GM19395 (cell line): ENCODE results near the gene TNIK.
"Not testable (repeated sequence)": the region's sequence is repeated elsewhere in the genome, so short reads cannot be mapped to it uniquely, and the experiment has no call there.

ENCODE experiments used
- ATAC-seq: cut with Tn5 transposase; IDR thresholded peaks from one replicate; pipeline ENCODE4 v1.9.1; 2021; ENCODE audit warnings: mild to moderate bottlenecking, moderate library complexity; ENCODE audit not compliant: unreplicated experiment

The TNIK gene

GRCh38 chr3:171366738-171367137 lies 93.5 kb downstream of the TNIK start:
- not testable (repeated sequence) for ATAC-seq

DNA sequence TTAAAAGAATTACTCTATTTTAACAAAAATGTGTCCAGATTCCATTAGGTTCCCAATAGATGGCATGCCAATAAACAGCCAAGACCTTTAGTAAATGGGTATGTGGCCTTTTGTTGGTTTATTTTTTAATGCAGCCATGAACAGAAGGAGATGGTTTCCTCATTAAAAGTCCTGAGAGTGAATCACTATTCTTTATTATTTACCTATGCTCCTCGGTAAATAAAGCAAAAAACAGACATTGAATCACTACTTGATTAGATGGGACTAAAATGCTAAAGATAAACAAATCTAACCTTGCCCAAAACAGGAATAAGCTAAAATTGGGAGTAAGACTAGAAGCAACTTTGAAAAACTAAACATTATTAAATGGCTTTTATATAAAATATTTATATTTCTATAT lies 94.2 kb downstream of the TNIK start:
- no peak for ATAC-seq

GRCh38 chr3:171365489-171365888 lies 94.7 kb downstream of the TNIK start:
- ATAC-seq, result no peak

- ATAC-seq, result no peak
These were observed 95.7 kb downstream of the TNIK start for GRCh38 chr3:171364500-171364899.

GRCh38 chr3:171363202-171363601 lies 97.0 kb downstream of the TNIK start:
- ATAC-seq, result no peak

- no peak for ATAC-seq
These were observed 97.6 kb downstream of the TNIK start for GRCh38 chr3:171362575-171362974.

GRCh38 chr3:171358881-171359198 lies 101.4 kb downstream of the TNIK start:
- ATAC-seq, result no peak

DNA sequence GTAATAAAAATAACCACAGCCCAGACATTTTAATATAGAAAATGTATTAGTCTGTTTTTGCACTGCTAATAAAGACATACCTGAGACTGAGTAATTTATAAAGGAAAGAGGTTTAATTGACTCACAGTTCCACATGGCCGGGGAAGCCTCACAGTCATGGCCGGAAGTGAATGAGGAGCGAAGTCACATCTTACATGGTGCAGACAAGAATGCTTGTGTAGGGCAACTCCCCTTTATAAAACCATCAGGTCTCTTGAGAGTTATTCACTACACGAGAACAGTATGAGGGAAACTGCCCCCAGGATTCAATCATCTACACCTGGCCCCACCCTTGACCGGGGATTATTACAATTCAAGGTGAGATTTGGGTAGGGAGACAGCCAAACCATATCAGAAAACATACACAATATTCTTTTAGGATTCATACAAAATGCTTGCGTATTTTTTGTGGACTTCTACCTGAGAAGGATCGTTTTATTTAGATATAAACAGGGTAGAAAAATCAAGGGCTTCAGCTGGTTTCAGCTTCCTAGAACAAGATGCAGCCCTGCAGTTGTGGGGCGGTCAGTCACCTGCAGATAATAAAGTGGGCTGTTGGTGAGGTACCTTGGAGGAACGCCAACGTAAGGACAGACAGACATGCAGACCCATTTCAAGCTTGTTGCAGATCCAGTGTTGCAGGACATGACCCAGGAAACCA lies 101.9 kb downstream of the TNIK start:
- ATAC-seq, result no peak

DNA sequence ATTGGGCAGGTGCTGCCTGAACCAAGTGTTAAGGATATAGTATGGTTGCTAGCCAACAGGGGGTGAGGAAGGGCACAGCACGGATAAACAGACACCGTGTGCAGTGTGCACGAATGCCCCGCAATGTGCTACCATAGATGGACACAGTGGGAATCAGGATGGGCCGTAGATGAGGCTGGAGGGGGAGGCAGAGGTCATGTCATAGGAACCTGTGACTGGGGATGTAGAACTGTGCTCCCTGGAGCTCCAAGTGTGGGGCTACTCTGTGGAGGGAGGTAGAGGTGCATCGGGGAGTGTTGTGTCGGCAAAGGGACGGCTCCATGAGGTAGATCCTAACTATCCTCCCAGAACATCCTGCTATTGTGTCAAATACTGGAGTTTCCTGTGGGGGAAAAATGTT lies 102.5 kb downstream of the TNIK start:
- no peak for ATAC-seq

- no peak for ATAC-seq
These were observed 104.0 kb downstream of the TNIK start for GRCh38 chr3:171356251-171356650.

GRCh38 chr3:171354706-171355582 lies 105.3 kb downstream of the TNIK start:
- no peak for ATAC-seq

GRCh38 chr3:171354049-171354705 lies 106.0 kb downstream of the TNIK start:
- ATAC-seq, result no peak

GRCh38 chr3:171353423-171353822 lies 106.8 kb downstream of the TNIK start:
- ATAC-seq, result no peak

- no peak for ATAC-seq
These were observed 107.7 kb downstream of the TNIK start for GRCh38 chr3:171352387-171352935.

- ATAC-seq, result no peak
These were observed 108.5 kb downstream of the TNIK start for GRCh38 chr3:171351676-171352075.

DNA sequence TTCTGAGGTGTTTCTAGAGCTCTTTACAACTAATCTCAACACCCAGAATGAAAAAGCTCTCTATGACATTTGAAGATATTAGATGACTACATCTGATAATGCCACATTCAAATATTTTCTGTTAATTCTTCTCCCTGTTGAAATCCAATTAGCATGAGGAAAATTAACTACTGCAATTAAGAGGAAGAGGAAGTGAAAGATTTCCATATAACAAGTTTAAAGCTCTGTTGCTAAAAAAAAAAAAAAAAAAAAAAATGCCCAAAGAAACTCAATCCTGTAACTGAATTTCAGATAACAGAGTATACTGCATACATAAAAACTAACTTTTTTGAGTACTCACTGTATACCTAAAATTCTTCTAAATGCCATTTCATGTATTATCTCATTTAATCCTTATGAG lies 109.8 kb downstream of the TNIK start:
- no peak for ATAC-seq

DNA sequence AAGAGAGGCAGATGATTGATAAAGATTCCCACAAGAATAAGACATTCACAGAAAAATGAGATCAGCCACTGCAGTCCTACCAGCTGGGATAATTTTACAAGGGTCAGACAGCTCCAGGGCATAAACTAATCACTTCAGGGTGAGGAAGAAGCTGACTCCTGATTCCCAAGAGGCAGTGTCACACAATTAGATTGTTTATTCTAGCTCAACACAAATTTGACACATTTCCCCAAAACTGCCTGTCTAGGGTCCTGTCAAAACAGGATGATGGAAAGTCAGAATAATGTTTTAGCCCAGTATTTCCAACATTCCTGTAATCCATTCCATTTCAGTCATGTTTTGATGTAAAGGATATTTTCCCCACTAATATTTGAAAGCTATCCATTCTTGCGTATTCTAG lies 110.8 kb downstream of the TNIK start:
- ATAC-seq, result no peak

GRCh38 chr3:171348121-171348520 lies 112.1 kb downstream of the TNIK start:
- no peak for ATAC-seq

GRCh38 chr3:171347301-171348039 lies 112.7 kb downstream of the TNIK start:
- ATAC-seq, result peak; percentile 69

- ATAC-seq, result no peak
These were observed 113.5 kb downstream of the TNIK start for GRCh38 chr3:171346582-171347300.
